ENCODE data around the gene NYNRIN.
A peak's percentile ranks its signal among the peaks of the same experiment; 100 is the strongest.

NYNRIN gene

DNA sequence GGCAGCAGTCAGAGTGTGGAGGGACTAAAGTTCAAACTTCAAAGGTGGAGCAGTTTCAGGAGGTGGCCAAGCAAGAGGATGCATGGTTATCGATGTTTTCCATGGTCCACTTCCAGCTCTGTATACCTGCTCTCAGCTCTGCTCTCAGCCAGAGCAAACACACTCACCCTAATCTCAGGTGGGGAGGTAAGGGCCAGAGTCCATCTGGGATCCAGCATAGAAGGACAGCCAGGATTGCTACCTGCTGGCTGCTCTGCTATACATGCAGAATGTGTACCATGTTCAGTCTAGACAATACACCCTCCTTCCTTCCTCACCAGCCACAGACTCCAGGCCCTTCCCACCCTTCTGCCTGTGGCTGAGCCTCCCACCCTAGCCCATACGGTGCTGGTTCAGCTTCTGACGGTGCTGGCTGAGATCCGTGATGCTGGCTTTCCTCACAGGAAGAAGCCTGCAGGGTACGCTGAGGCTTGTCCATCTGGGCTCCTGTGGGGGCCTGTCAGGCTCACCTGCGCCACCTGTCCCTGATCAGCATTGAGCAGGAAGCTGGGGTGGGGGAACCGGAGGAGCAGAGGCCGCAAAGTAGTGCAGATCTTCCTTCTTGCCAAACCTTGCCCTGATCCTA, 28.2 kb downstream of the NYNRIN start:
- Mint-ChIP-seq H3K27me3 (no peaks in the 10 kb centered on the region), H3K9me3 (no peaks in the 10 kb centered on the region), H3K27ac (no peak overlapping the region), H3K4me3 (no peak overlapping the region), H3K4me1 (peaks cover 57% of the 10 kb centered on the region)
- ATAC-seq (no peak), DNase-seq (no peak)

DNA sequence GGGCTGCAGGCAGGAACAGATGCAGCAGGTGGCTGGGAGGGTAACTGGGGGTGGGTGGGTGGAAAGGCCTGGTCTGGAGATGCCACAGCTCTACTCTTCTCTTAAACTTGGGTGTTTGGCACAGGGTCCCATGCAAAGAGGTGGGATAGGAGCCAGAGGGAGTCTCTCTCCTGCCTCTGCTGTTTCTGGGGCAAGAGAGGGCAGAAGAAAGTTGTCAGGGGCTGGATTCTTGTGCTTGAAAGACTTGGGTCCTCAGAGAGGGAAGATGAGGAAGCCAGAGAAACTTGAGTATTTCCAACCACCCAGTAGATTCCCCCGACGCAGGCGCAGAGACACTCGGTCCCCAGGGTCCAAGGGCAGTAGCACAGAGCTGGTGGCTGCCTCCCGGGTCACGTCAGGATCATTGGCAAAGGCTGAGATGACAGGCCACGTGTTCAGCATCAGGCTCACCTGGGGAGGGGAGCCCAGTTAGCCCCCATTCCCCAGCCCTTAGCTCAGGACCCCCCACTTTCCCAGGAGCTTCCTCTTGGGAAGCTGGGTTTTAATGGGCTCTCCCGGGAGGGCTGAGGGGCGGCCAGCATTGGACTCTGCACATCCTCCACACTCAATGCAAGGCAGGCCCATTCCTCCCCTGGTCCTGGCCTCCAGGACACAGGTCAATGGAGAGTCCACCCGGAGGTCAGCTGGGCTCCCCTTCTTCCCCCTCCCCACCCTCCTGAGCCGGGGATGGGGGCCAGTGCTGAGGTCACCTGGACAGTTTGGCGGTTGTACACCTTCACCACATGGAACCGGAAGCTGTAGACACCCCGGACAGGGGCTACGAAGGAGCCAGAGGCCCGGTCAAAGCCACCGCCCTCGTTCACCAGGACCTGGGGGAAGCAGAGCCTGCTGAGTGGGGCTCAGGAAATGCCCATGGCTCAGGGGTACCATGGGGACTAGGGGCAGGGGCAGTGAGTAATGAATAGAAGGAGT, 29.0 kb downstream of the NYNRIN start:
- Mint-ChIP-seq H3K9me3 (no peaks in the 10 kb centered on the region), H3K4me3 (peak overlapping the region in 1 of 2 donors; percentile 66), H3K4me1 (peaks cover 62% of the 10 kb centered on the region), H3K27ac (peak overlapping the region in 1 of 2 donors; percentile 65), H3K27me3 (no peaks in the 10 kb centered on the region)
- no peak for DNase-seq
- ATAC-seq: no peak

DNA sequence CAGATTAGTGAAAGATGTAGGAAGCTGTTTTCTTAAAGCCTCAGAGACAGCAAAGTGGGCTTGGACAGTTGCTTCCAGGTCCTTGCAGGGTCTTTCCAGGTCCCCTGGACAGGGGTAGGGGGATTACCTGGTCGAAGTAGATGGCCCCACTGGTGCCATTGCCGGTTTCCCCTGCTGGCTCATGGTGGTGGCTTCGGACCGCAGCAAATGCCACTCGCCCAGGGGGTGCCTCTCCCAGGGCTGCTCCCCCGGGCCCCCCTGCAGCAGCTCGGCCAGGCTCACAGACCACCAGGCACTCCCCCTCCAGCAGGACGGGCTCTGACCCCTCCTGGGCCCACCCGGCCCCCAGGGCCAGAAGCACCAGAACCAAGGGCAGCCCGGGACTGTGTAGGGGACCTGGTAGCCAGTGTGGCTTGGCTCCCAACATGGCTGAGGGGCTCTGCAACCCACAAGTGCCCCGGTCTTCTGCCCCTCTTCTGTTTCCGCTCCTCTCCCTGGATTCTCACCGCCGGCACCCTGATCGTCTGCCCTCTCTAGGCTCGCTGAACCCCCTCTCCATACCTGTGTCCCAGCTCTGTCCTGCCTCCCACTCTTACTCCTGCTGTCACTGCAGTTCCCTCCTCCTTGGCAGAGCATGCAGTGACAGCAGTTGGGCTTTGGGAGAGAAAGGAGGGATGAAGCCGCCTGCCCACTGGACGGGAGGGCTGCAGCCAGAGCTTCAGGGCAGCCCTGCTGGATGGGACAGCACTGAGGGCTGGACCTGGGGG, 30.0 kb downstream of the NYNRIN start:
- peak overlapping the region; percentile 99 for H3K27ac Mint-ChIP-seq
- peak overlapping the region; percentile 92 to 93 for H3K4me3 Mint-ChIP-seq
- H3K4me1 Mint-ChIP-seq: peaks cover 66% of the 10 kb centered on the region
- DNase-seq: no peak
- ATAC-seq: no peak
- no peaks in the 10 kb centered on the region for H3K9me3 Mint-ChIP-seq
- no peaks in the 10 kb centered on the region for H3K27me3 Mint-ChIP-seq

DNA sequence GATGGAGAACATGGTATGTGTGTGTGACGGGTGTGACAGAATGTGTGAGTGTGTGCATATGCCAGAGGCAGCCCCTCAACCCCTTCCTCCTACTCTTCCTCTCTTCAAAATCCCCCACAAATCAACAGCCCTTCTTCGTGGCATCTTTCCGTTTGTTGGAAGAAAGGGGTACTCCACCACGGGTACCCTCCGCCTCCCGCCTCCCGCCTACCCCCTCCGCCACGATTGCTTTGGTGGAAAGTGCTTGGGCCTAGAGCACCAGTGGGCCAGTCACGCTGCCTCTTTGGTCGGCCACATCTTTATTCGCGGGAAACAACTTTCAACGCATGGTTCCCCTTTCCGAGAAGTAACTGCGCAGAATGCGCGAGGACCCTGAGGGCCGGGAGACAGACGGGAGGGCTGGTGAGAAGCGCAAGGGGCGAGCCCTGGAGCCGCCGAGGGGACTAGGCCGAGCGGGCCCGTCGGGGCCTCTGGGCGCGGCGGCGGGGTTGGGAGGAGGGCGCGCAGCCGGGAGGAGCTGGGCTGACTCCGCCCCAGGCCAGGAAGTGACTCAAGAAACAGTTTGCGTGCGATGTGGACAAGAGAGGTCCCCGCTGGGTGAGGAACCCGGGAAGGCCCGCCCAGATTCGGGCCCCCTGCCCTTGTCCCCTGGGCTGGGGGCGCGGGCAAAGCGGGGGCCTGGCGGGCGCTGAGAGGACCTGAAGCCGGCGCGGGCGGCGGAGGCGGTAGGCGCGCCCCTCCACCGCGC, 30.8 kb downstream of the NYNRIN start, which contains the start of the genes CBLN3 and KHNYN:
Gene CBLN3, minus strand, starts transcription at position 274 of the 748 bp plus-strand sequence. CDS start 614 bp downstream, outside the sequence.
Gene KHNYN, plus strand, starts transcription at position 560 of the 748 bp plus-strand sequence. CDS start 777 bp downstream, outside the sequence.
- peak within 1 kb of the TSS; percentile 92 to 93 for H3K4me3 Mint-ChIP-seq
- no peaks in the 10 kb centered on the region for H3K27me3 Mint-ChIP-seq
- ATAC-seq (peak; percentile 86), DNase-seq (peak; percentile 90 to 92)
- peak within 1 kb of the TSS; percentile 99 for H3K27ac Mint-ChIP-seq
- no peaks in the 10 kb centered on the region for H3K9me3 Mint-ChIP-seq
- H3K4me1 Mint-ChIP-seq: peaks cover 66% of the 10 kb centered on the region

DNA sequence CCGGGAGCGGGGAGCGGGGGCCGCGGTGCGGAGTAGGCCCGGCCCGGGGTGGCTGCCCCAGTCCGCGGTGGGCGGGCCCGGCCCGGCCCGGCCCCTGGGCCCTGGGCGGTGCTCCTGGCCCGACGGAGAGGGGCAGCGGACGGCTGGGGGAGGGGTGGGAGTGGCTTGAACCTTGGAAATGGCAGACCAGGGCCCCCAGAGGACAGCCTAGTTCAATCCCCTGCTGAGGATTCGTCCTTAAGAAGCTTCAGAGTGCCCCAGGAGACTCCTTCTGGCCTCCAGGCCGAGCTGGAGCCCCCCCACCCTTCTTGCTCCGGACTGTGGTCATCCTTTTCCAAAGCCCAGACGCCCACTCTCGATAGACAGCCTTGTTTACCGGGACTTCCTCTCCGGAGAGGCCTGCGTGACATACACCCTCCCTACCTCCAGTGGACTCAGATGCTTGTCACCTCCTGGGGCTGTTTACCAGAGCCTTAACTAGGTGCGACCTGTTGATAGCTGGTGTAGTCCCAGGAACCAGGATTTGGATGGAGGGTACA, 31.4 kb downstream of the NYNRIN start:
- Mint-ChIP-seq H3K27ac (peak overlapping the region; percentile 98 to 99), H3K27me3 (no peaks in the 10 kb centered on the region), H3K4me1 (peaks cover 64% of the 10 kb centered on the region), H3K9me3 (no peaks in the 10 kb centered on the region), H3K4me3 (peak overlapping the region; percentile 92)
- ATAC-seq: peak; percentile 69
- DNase-seq: peak; percentile 71 to 79

DNA sequence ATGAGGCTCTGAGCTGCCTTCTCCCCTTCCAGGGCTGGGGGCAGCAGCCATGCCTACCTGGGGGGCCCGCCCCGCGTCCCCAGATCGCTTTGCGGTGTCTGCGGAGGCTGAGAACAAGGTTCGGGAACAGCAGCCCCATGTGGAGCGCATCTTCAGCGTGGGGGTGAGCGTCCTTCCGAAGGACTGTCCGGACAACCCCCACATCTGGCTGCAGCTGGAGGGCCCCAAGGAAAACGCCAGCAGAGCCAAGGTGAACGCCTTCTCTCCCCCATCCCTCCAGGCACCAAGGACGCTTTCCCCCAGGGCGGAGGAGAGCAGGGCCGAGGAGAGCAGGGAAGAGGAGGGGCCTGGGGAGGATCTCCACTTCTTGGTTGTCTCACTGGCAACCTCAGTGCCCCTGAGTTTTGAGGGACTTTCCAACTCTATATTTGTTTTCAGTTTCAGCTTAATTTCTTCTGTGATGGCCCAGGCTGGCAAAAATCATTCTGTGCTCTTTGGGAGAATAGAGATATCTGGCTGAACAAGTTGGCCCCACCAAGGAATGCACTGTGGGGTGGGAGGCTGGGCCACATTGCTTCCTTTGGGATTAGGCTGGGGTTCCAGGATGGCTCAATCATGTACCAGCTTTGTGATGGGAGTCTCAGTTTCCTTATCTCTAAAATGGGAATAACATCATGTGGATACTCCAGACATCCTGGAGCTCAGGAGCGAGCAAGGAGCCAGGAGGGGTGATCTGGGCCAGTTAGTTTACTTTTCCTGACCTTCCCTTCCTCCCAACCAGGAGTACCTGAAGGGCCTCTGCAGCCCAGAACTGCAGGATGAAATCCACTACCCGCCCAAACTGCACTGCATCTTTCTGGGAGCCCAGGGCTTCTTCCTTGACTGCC, 32.1 kb downstream of the NYNRIN start:
- ATAC-seq (peak; percentile 74), DNase-seq (peak; percentile 75 to 80)
- no peaks in the 10 kb centered on the region for H3K27me3 Mint-ChIP-seq
- H3K4me3 Mint-ChIP-seq: peak overlapping the region; percentile 92
- peak overlapping the region; percentile 98 to 99 for H3K27ac Mint-ChIP-seq
- H3K9me3 Mint-ChIP-seq: no peaks in the 10 kb centered on the region
- H3K4me1 Mint-ChIP-seq: peaks cover 64% of the 10 kb centered on the region

DNA sequence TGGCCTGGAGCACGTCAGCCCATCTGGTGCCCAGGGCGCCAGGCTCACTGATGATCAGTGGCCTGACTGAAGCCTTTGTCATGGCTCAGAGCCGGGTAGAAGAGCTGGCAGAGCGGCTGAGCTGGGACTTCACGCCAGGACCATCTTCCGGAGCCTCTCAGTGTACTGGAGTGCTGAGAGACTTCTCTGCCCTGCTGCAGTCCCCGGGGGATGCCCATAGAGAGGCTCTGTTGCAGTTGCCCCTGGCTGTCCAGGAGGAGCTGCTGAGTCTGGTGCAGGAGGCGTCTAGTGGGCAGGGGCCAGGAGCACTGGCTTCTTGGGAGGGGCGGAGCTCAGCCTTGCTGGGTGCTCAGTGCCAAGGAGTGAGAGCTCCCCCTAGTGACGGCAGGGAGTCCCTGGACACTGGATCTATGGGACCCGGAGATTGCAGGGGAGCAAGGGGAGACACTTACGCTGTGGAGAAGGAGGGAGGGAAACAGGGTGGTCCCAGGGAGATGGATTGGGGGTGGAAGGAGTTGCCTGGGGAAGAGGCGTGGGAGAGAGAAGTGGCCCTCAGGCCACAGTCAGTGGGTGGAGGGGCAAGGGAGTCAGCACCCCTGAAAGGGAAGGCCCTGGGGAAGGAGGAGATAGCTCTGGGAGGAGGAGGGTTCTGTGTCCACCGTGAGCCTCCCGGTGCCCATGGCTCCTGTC, 32.9 kb downstream of the NYNRIN start:
- H3K9me3 Mint-ChIP-seq: no peaks in the 10 kb centered on the region
- ATAC-seq: peak; percentile 62
- peak overlapping the region; percentile 4 to 99 for H3K27ac Mint-ChIP-seq
- H3K4me1 Mint-ChIP-seq: peaks cover 62% of the 10 kb centered on the region
- DNase-seq: peak; percentile 87 to 88
- no peaks in the 10 kb centered on the region for H3K27me3 Mint-ChIP-seq
- H3K4me3 Mint-ChIP-seq: peak overlapping the region; percentile 92

DNA sequence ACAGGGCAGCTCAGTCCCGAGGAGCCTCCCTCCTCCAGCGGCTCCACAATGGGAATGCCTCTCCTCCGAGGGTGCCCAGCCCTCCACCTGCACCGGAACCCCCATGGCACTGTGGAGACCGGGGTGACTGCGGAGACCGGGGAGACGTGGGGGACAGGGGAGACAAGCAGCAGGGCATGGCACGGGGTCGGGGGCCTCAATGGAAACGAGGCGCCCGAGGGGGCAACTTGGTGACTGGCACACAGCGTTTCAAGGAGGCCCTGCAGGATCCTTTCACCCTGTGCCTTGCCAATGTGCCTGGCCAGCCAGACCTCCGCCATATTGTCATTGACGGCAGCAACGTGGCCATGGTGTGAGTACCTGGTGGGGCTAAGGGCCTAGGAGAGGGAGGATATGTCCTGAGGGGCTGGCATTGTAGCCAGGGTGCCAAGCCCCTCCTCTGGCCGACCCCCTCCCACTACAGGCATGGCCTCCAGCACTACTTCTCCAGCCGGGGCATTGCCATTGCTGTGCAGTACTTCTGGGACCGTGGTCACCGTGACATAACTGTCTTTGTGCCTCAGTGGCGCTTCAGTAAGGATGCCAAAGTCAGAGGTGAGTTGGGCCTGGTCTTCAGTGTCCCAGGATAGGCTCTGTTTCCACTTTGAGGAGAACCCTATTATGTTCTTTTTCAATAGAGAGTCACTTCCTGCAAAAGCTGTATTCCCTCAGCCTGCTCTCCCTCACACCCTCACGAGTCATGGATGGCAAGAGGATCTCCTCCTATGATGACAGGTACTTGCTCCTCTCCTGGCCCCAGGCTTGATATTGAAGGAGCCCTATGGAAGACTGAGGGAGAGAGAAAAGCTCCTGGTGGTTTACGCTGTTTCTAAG, 33.7 kb downstream of the NYNRIN start:
- no peaks in the 10 kb centered on the region for H3K27me3 Mint-ChIP-seq
- peaks cover 63% of the 10 kb centered on the region for H3K4me1 Mint-ChIP-seq
- ATAC-seq: no peak
- peak overlapping the region in 1 of 2 donors; percentile 99 for H3K27ac Mint-ChIP-seq
- no peak for DNase-seq
- no peaks in the 10 kb centered on the region for H3K9me3 Mint-ChIP-seq
- no peak overlapping the region for H3K4me3 Mint-ChIP-seq

DNA sequence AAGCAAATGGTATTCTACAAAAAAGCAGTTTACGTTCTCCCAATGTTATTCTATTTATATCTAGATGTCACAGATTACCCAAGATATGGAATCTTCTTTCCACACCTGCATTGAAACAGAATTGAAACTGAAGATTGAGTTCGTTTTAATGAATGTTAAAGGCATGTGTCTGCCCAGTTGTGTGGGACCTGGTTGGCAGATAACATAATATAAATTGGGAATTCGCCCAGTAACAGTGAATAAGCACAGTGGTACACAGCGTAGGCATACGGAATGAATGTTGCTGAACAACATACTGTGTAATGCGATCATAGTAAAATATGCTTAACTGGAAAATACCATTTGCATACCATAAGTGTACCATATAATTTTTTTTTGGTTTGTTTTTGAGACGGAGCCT, 35.2 kb downstream of the NYNRIN start:
- Mint-ChIP-seq H3K4me1 (peaks cover 66% of the 10 kb centered on the region), H3K4me3 (no peak overlapping the region), H3K9me3 (no peaks in the 10 kb centered on the region), H3K27me3 (no peaks in the 10 kb centered on the region), H3K27ac (peak overlapping the region in 1 of 2 donors; percentile 24)
- ATAC-seq: no peak
- DNase-seq: no peak

DNA sequence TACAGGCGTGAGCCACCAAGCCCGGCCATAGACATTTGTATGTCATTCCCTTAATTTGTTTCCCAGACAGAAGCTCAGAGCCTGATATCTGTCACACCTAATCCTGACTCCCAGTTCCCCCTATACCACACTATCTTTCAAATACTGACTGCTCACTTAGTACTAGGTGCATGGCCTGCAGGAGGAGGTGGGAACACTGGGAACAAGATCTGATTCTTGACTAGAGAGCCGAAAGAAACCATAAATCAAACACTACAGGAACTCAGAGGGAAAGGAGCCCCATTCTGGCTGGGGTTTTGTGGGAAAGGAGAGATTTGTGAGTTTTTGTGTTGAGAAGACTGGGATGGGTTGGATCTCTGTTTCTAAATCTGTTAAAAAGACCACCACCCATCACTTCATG, 35.9 kb downstream of the NYNRIN start:
- DNase-seq: no peak
- Mint-ChIP-seq H3K4me3 (no peak overlapping the region), H3K9me3 (no peaks in the 10 kb centered on the region), H3K4me1 (peaks cover 66% of the 10 kb centered on the region), H3K27me3 (no peaks in the 10 kb centered on the region), H3K27ac (no peak overlapping the region)
- no peak for ATAC-seq

DNA sequence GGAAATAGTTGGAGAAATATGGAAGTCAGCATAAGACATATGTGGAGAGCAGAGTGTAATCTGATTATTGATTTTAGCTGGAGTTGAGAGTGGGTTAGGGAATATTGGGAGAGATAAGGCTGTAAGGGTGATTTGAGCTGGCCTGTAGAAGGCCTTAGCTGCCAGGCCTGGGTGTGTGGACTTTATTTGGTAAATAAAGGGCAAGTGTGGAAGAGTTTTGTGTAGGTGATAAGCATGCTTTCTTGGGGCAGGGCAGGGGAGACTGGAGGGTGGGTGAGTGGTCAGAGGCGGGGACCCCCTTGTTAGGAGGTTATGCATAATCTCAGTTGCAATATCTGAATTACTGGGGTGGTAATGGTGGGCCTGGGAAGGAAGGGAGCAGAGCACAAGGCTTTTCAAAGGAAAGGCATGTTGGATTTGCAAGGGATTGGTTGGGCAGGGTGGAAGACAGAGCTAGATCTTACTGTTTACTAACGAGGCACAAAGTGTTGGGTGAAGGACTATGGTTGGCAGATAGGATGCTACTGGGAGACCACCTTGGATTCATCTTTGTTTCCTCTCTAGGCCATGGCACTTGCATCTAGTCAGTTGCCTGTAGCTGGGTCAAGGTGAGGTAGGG, 36.5 kb downstream of the NYNRIN start:
- ATAC-seq: no peak
- Mint-ChIP-seq H3K27me3 (no peaks in the 10 kb centered on the region), H3K9me3 (no peaks in the 10 kb centered on the region), H3K4me1 (peaks cover 72% of the 10 kb centered on the region), H3K4me3 (no peak overlapping the region), H3K27ac (peak overlapping the region in 1 of 2 donors; percentile 23)
- DNase-seq: no peak

DNA sequence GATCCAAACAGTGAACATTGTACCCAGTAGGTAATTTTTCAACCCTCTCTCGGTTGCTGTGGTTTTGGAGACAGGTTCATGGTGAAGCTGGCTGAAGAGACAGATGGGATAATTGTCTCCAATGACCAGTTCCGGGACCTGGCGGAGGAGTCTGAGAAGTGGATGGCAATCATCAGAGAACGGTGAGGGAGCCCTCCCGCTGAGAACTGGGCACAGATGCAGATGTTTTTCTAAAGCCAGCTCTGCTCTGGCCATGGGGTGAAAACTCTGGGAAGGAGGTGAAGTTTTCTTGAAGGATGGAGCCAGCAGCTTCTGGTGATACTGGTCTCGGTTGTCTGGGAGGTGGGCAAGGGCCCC, 37.2 kb downstream of the NYNRIN start:
- Mint-ChIP-seq H3K27me3 (no peaks in the 10 kb centered on the region), H3K4me3 (no peak overlapping the region), H3K4me1 (peaks cover 76% of the 10 kb centered on the region), H3K9me3 (no peaks in the 10 kb centered on the region), H3K27ac (no peak overlapping the region)
- DNase-seq: no peak
- no peak for ATAC-seq

All from stimulated activated naive CD8-positive, alpha-beta T cell treated with anti-CD3 and anti-CD28 coated beads, Interleukin-15, amount 100 ng/mL, for 72 hours (primary cell).